ENCODE data around the gene ADAMTSL1.

- TF ChIP-seq CTCF (IDR thresholded peaks at IDR 0.05; ENCODE audit: low read depth, low read length, missing input control) (no peak), JUND (IDR thresholded peaks at IDR 0.05) (no peak), GABPA (IDR thresholded peaks at IDR 0.05 in 1 of 2, conservative IDR thresholded peaks at IDR 0.05 in 1 of 2) (no peak), RAD21 (IDR thresholded peaks at IDR 0.05) (no peak), MAX (IDR thresholded peaks at IDR 0.05) (no peak), REST (IDR thresholded peaks at IDR 0.05) (no peak), RXRA (IDR thresholded peaks at IDR 0.05) (no peak), EGR1 (IDR thresholded peaks at IDR 0.05; ENCODE audit: low read depth in 2 of 2) (no peak), ZBTB33 (IDR thresholded peaks at IDR 0.05) (no peak), YY1 (IDR thresholded peaks at IDR 0.05) (no peak), FOXA1 (IDR thresholded peaks at IDR 0.05) (no peak)
Observed at GRCh38 chr9:18564018-18564880, 90.3 kb downstream of the ADAMTSL1 start.
